CD4-positive, alpha-beta T cell treated with Interleukin-1 beta for 1 hour (primary cell): ENCODE measurements around the gene TLCD1.
A peak's percentile ranks its signal among the peaks of the same experiment; 100 is the strongest.
"Not testable (repeated sequence)": the region's sequence is repeated elsewhere in the genome, so short reads cannot be mapped to it uniquely, and the experiment has no call there.

Source experiments
- DNase-seq, 2 donors: peaks; one replicate each; pipeline ENCODE4 v3.0.0-alpha.2; 2020 to 2022

Gene TLCD1

DNA sequence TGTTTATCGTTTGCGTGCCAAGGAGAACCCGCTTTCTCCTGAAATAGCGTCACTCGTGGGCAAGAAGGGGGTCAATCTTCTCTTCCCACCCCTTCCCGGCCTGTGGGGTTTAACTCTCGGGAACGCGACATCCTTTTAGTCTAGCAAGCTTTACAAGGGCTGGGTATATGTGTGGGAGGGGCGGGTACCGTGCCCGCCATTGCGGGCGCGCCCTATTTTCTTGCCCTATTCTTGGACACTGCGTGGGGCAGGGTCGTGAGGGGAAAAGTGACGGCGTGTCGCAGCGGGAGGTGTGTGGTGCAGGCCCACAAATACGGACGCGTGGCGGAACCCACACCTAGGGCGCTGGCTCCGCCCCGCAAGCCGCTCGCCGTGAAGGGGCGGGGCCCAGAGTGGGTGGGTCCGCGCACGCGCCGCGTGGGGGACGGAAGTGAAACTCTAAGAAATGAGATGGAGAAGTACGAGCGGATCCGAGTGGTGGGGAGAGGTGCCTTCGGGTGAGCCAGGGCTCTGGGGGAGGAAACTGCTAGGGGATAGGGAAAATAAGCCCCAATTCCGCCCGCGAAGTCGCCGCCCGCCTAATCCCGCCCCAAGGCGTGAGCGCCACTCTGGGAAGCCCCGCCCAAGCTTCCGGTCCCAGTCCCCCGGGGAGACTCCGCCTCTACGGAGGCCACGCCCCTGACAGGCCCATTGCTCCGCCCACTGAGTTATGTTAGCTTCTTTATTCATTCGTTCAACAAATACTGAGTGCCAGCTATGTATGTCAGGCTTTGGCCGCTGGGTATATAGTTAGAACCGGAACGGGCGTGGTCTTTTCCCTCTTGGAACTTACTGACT, 2.5 kb upstream of the TLCD1 start, which contains the start of gene NEK8:
TSS of gene NEK8 (plus strand) at position 425 of the 837 bp plus-strand sequence. CDS start at position 451, 26 bp downstream.
- peak; percentile 95 to 97 for DNase-seq

GRCh38 chr17:28726627-28727491, 826 bp upstream of the TLCD1 start:
- DNase-seq, result peak; percentile 89 to 92

- DNase-seq, result no peak
Measured at GRCh38 chr17:28725660-28726225, 290 bp downstream of the TLCD1 start.

DNA sequence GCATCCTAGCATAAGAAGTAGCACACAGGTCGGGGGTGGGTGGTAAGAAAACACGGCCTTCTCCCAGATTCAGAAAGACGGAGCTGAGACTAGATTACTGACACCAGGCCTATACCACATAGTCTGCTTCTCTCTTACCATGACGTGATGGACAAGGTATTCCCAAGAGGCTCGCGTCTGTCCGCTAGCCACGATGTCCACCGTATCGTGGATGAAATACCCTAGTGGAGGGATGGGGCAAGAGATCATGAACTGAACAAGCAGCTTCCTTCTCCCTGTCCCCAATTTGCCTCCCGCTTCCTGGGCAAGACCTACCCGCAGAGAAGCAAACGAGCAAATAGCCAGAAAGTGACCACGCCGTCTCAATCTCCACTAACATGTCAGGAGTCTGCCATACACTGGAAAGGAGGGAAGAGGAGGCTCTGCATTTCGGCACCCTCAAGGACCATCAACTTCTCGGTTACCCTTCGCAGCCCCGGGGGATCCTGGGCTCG, 820 bp downstream of the TLCD1 start:
- DNase-seq, result no peak

DNA sequence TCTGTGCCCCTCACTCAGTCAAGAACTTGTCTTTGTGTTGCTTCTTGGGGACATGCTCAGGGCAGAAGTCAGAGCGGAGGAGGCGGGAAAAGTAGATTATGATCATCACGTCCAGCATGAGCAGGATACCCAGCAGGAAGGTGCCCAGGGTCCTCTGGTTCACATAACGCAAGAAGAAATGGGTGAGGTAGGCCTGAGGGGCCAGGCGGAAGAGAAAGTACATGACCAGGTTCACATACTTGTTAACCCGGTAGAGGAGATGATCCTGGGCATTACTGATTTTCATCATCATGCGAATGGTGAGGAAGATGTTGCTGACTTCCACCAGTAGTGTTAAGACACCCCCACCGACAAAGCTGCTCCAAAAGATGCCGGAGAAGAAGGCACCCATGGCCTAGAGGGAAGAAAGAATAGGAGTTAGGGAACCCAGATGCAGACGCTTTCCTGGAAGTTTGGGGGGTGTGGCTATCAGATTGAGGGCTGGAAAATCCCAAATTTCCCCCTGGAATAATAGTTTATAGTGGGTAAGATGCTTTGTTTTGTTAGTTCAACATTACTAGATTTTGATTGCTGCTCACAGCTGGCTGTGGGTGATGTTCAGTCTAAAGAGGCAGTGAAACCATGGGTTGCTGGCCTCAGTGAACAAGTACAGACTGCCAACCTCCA, 1.4 kb downstream of the TLCD1 start:
- no peak for DNase-seq

DNA sequence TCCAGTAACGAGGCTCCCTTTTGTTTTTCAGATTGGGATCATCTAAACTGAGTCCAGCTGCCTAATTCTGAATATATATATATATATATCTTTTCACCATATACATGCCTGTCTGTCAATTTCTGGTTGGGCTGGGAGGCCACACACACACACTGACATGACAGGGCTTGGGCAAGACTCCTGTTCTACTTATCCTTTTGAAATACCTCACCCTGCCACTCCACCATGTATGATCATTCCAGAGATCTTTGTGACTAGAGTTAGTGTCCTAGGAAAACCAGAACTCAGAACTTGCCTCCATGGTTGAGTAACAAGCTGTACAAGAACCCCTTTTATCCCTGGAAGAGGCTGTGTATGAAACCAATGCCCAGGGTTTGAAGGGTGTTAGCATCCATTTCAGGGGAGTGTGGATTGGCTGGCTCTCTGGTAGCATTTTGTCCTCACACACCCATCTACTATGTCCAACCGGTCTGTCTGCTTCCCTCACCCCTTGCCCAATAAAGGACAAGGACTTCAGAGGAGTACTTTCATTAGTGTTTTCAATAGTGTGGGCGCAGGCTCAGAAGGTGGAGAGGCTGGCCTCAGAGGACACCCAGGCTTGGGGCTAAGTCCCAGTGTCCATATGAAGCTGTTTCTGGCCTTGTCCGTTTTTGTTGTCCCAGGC, 2.1 kb downstream of the TLCD1 start:
- DNase-seq, result not testable (repeated sequence)

DNA sequence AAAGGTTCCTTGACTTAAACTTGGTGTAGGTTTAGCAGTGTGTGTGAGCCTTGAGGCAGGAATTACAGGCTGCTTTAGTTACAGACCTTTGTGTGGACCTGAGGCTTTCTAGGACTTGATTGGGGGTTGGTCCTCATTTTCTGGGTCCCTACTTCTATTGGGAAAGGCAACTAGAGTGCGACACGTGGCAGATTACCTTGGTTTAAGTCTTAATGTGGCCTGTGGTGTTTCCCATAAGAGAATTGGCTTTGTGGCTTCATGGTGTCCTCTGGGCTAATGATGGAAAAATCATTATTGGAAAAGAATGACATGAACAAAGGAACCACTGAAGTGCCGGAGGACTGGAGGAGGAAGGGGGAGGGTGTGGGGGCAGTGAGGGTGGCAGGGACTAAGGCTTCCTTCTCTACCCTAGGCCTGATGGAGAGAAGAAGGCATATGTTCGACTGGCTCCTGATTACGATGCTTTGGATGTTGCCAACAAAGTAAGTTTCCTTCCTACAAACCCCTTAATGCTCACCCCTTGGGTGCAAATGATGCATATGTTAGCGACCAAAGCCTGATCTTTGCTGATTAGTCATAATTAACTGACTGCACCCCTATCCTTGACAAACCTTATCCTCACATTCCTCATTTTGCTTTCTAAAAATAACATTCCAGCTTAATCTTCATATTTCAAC, 2.7 kb downstream of the TLCD1 start:
- DNase-seq, result no peak

GRCh38 chr17:28722417-28723158, 3.4 kb downstream of the TLCD1 start:
- DNase-seq, result no peak

GRCh38 chr17:28720997-28721329, 5.1 kb downstream of the TLCD1 start:
- DNase-seq, result not testable (repeated sequence)

- peak in 1 of 2 donors; percentile 40 for DNase-seq
Measured at GRCh38 chr17:28720247-28720996, 5.6 kb downstream of the TLCD1 start.

DNA sequence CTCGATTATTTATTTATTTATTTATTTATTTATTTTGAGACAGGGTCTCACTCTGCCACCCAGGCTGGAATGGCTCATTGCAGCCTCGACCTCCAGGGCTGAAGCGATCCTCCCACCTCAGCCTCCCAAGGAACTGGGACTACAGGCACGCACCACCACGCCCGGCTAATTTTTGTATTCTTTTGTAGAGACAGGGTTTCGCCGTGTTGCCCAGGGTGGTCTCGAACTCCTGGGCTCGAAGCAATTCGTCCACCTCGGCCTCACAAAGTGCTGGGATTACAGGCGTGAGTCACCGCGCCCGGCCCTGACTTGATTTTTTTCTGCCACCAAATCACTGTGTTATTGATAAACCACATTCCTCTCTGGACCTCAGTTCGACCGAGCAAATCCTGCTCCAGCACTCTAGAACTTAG, 7.0 kb downstream of the TLCD1 start:
- no peak for DNase-seq

GRCh38 chr17:28718333-28719020, 7.6 kb downstream of the TLCD1 start:
- DNase-seq, result no peak

GRCh38 chr17:28717578-28718332, 8.3 kb downstream of the TLCD1 start, which contains the start of gene RAB34:
Gene RAB34 (minus strand): TSS chr17:28717868. CDS start chr17:28717266, 602 bp downstream.
- peak in 1 of 2 donors; percentile 35 for DNase-seq

- no peak for DNase-seq
Measured at GRCh38 chr17:28716740-28717577, 9.1 kb downstream of the TLCD1 start.

DNA sequence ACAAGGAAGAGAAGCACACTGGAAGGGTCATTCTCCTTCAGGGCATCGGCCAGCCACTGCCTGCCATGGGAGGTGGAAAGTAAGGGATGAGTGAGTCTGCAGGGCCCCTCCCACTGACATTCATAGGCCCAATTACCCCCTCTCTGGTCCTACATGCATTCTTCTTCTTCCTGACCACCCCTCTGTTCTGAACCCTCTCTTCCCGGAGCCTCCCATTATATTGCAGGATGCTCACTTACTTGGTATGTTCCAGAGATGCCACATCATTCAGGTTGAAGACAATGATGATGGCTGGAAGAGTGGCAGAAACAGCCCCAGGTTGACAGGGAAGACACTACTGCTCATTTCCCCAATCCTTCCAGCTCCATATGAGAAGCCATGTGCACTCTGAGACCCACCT, 10.8 kb downstream of the TLCD1 start:
- DNase-seq, result no peak

DNA sequence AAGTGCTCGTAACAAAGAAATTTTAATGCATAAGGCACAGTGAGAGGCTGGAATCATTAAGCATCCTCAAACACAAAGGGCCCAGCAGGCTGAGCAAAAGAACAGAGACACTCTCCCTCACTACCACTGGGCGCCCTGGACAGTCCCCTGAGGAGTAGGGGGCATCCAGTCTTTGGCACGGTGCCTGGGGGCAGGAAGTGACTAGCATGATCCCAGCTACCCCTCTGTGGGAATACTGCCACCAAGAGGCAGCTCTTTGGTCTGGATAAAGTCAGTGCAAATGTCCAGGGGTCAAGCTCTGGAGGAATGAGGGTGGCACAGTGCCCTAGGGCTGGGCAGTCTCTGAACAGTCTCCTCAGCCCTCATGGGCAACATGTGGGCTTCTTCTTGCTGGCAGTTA, 11.8 kb downstream of the TLCD1 start:
- no peak for DNase-seq

GRCh38 chr17:28712705-28713415, 13.2 kb downstream of the TLCD1 start:
- DNase-seq, result no peak
